Activated CD4-positive, alpha-beta T cell treated with anti-CD3 and anti-CD28 coated beads, Interleukin-2, amount 50 U/mL, for 48 hours (primary cell): ENCODE data around the gene PLLP.
"Not testable (repeated sequence)": the region's sequence is repeated elsewhere in the genome, so short reads cannot be mapped to it uniquely, and the experiment has no call there.

Experiments
- DNase-seq, 2 experiments: peaks; one replicate each; pipeline ENCODE4 v3.0.0-alpha.2; 2020

PLLP gene

GRCh38 chr16:57271063-57271345 is 13.5 kb downstream of the PLLP start:
- no peak for DNase-seq

- DNase-seq: no peak
Observed at GRCh38 chr16:57270221-57271062, 14.0 kb downstream of the PLLP start.

- no peak for DNase-seq
Observed at GRCh38 chr16:57268804-57269800, 15.4 kb downstream of the PLLP start.

- not testable (repeated sequence) for DNase-seq
Observed at GRCh38 chr16:57267343-57267742, 17.1 kb downstream of the PLLP start.

- DNase-seq: peak; percentile 37 to 43
Observed at GRCh38 chr16:57266531-57267260, 17.8 kb downstream of the PLLP start.

GRCh38 chr16:57265850-57266530 is 18.5 kb downstream of the PLLP start:
- DNase-seq: no peak

GRCh38 chr16:57264950-57265371 is 19.5 kb downstream of the PLLP start:
- no peak for DNase-seq

GRCh38 chr16:57264381-57264780 is 20.1 kb downstream of the PLLP start:
- no peak for DNase-seq

- no peak for DNase-seq
Observed at GRCh38 chr16:57263541-57264351, 20.7 kb downstream of the PLLP start.

- no peak for DNase-seq
Observed at GRCh38 chr16:57262841-57263540, 21.5 kb downstream of the PLLP start.

GRCh38 chr16:57261806-57262205 is 22.7 kb downstream of the PLLP start:
- DNase-seq: no peak

GRCh38 chr16:57260294-57260929 is 24.1 kb downstream of the PLLP start:
- DNase-seq: no peak

GRCh38 chr16:57258910-57259475 is 25.5 kb downstream of the PLLP start:
- DNase-seq: no peak

GRCh38 chr16:57258226-57258909 is 26.1 kb downstream of the PLLP start:
- no peak for DNase-seq

GRCh38 chr16:57257455-57258070 is 26.9 kb downstream of the PLLP start:
- DNase-seq: no peak

GRCh38 chr16:57256601-57257395 is 27.7 kb downstream of the PLLP start:
- peak in 1 of 2 experiments; percentile 2 for DNase-seq

GRCh38 chr16:57255686-57256415 is 28.6 kb downstream of the PLLP start:
- DNase-seq: no peak
